NCI-H1092 treated with DMSO at 0.1 percent for 48 hours (cell line): ENCODE results near the gene TPR.

Experiments
- DNase-seq: peaks from one replicate; lab custom pipeline; 2025; lab: John Stamatoyannopoulos, UW

The TPR gene

DNA sequence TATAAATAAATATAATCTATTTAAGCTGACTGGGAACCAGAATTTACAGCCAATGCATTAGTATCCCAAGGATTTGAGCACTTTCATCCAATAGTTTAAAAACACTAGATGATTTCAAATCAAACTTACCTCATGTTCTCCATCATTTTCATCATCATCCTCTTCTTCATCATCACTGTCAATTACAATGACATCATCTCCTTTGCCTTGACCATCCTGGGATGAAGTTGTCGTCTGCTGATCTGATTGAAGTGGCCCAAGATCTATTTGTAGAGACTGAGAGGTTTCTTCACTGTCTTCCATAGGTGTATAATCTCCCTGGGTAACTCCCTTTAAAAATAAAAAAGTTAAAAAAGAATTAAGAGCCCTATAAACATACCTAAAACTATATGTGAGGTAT lies 47.7 kb downstream of the TPR start:
- DNase-seq, result no peak

DNA sequence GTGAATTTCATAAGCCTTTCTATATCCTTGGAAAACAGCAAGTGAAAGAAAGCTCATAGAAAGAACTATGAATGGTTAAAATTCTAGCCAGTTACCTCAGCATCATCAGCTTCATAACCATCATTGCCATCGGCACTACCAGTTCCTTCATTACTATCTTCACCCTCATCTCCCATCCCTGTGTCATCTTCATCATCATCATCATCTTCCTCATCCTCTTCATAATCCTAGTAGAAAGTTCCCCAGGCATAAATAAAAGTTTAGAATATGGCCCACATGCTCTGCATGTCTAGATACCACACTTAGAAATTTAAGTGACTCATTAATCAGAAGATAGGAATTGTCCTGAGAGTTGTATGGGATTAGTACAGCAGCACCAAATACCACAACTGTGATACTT lies 49.0 kb downstream of the TPR start:
- DNase-seq, result no peak

DNA sequence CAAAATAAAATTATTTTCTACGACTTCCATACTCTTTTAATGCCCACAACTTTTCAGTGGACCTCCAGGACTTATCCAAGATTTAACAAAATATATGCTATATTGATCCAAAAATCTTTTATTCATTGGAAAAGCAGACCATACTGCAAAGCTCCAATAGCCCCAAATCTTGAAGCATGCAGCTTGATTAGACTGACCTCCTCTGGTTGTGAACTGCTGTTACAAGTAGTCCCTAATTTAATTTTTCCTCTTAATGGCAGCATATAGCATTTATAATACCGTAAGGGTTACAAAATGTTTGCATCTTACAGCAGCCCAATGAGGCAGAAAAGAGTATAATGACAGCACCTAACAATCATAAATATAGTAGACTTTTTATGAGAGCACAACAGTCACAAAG lies 49.8 kb downstream of the TPR start:
- no peak for DNase-seq

DNA sequence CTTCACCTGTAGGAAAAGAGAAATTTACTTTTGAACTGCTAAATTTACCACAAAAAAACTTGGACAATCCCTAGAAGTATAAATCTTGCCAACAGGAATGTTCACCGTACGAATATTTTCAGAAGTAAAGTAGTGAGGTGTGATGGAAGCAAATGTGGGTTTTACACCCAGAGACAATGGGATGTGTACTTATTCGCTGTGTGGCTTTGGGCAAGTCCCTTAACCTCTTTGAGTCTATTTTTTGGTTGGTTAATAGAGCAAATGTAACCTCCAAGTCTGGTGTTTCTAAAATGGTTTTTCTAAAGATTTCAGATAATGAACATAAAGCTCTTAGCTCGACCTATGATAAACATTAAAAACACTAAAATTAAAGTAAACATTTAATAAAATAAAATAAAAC lies 51.2 kb downstream of the TPR start:
- no peak for DNase-seq

DNA sequence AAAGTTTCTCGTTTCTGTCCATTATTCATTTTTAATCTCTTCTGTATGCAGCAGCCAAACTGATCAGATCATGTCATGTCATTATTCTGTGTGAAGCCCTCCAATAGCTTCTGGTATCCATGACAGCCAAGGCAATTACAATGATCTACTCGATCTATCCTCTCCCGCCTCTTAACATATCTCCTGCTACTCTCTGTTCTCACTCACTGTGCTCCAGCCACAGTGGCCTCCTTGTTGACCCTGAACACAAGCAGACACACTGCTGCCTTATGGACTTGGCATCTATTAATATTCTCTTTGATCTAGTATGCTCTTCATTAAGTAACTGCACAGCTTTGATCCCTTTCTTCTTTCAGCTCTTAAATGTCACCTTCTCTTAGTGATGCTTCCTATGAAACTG lies 59.5 kb downstream of the TPR start:
- DNase-seq, result no peak

DNA sequence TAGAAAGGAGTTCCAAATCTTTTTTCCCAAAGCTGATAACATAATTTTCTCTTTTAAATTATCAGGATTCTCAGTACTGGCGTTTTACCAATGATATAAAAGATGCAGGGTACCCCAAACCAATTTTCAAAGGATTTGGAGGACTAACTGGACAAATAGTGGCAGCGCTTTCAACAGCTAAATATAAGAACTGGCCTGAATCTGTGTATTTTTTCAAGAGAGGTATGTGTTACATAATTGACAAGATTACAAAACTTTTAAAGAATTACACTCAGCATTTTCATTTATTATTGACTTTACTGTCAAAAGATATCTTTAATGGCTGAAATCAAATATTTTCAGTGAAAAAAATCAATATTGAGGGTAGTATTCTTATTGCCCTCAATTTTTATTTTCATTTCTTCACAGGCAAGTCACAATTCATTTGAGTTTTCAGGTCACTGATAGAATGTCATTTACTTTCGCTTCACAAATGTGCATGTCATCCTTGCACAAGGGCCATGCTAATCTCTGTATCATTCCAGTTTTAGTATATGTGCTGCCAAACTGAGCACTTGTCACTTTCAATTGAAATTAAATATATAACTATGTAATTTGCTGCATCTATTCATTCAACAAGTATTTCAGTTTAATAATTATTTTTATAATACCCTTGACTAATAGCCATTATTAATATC lies 63.5 kb downstream of the TPR start:
- no peak for DNase-seq

DNA sequence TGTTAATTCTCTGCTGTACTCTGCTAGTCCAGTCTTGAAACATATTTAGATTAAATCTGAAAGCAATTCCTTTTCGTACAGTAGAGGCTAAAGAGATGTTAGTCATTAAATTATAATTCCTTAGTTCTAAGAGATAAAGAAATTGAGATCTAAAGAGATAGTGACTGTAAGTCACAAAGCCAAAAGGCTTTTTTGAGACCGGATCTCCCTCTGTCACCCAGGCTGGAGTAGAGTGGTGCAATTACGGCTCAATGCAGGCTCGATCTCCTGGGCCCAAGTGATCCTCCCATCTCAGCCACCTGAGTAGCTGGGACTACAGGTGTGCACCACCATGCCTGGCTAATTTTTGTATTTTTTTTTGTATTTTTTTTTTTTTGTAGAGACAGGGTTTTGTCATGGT lies 64.7 kb downstream of the TPR start:
- DNase-seq, result no peak

DNA sequence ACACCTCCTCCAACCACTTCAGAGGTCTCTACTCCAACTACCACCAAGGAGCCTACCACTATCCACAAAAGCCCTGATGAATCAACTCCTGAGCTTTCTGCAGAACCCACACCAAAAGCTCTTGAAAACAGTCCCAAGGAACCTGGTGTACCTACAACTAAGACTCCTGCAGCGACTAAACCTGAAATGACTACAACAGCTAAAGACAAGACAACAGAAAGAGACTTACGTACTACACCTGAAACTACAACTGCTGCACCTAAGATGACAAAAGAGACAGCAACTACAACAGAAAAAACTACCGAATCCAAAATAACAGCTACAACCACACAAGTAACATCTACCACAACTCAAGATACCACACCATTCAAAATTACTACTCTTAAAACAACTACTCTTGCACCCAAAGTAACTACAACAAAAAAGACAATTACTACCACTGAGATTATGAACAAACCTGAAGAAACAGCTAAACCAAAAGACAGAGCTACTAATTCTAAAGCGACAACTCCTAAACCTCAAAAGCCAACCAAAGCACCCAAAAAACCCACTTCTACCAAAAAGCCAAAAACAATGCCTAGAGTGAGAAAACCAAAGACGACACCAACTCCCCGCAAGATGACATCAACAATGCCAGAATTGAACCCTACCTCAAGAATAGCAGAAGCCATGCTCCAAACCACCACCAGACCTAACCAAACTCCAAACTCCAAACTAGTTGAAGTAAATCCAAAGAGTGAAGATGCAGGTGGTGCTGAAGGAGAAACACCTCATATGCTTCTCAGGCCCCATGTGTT lies 66.6 kb downstream of the TPR start:
- DNase-seq, result no peak

DNA sequence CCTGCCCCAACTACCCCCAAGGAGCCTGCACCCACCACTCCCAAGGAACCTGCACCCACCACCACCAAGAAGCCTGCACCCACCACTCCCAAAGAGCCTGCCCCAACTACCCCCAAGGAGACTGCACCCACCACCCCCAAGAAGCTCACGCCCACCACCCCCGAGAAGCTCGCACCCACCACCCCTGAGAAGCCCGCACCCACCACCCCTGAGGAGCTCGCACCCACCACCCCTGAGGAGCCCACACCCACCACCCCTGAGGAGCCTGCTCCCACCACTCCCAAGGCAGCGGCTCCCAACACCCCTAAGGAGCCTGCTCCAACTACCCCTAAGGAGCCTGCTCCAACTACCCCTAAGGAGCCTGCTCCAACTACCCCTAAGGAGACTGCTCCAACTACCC lies 67.6 kb downstream of the TPR start:
- DNase-seq, result no peak

DNA sequence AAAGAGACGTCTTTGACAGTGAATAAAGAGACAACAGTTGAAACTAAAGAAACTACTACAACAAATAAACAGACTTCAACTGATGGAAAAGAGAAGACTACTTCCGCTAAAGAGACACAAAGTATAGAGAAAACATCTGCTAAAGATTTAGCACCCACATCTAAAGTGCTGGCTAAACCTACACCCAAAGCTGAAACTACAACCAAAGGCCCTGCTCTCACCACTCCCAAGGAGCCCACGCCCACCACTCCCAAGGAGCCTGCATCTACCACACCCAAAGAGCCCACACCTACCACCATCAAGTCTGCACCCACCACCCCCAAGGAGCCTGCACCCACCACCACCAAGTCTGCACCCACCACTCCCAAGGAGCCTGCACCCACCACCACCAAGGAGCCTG lies 68.5 kb downstream of the TPR start:
- no peak for DNase-seq

DNA sequence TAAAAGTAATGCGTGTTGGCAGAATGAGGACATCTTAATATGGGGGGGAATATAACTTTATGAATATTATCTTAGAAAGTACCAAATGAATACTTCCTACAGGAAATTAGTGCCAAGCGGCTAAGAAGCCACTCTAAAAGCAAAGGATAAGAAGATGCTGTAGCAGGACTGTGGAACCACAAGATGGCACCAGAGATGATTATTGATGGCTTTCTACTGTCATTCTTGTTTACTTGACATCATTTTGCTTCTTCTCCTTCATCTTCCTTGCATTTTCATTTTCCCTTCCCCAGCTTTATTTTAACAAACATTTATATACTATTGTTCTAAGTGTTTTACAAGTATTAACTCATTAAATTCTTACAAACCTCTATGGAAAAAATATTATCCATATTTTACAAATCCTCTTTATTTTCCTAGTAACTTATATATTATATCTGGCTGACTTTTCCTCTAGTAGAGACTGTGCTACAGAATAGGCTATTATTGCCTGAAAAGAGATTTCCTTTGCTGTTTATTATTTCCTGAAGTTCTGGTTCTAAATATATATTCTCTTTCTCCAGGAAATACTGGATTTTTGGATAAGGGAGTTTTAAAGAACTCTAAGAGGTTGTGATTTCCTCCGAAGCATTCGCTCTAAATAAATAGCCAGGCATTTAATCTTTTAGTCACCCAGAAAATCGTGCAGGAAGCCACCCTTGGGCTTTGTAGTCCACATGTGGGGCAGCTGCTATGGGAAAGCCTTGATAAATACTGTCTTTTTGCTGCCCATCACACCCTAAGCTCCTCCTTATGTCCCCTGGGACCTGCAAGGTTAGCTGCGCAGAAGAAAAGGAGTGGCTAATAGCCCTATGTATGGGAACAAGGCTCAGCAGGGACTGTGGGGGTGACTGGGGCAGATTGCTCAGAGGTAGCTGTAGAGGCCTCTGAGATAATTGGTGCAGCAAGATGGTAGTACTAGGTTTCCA lies 69.8 kb downstream of the TPR start:
- peak; percentile 3 for DNase-seq

DNA sequence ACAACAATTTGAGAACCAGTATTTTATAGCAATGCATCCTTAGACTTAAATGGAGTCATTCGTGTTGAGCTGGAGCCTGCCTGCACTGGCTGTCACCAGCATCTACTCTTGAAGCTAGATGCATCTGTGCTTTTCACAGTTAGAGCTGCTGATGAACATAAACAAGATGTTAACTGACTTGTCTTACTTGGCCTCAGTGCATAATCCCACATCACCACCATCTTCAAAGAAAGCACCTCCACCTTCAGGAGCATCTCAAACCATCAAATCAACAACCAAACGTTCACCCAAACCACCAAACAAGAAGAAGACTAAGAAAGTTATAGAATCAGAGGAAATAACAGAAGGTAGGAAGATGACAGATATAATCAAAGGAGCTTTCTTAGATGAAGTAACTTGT lies 71.1 kb downstream of the TPR start:
- no peak for DNase-seq

DNA sequence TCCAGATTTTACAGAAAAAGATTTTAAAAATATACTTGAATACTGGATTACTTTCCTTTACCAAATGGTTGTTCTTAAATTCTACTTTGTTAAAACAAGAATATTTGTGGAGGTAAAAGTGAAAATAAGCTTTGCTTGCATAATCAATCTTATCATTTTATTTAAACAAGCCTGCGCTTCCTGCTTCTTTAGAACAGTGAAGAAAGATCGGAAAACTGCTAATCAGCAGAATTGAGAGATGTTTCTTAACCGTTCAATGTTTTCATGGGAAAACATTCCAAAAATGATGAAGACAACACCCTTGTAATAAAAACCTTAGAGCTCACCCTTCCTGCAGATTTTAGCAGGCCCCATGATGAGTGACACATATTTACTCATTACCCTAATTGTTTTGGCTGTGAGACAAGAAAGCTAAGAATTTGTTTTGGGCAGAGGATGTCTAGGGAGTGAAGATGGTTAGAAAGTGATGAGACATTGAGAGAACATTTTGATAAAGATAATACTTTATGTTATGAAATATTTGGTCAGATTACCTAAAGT lies 72.6 kb downstream of the TPR start:
- no peak for DNase-seq

DNA sequence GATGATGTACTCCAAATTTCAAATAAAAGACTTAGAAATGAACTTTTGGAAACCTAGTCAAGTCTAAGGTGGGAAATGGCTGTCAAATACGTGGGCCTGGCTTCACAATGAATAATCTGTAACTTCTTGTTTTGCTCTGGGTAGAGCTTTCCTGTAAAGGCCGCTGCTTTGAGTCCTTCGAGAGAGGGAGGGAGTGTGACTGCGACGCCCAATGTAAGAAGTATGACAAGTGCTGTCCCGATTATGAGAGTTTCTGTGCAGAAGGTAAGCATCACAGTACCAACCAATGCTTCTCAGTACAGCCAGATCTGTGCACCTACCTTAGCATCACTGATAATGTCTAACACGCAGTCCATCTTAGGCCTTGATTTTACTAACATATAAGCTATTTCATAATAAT lies 73.6 kb downstream of the TPR start:
- no peak for DNase-seq

DNA sequence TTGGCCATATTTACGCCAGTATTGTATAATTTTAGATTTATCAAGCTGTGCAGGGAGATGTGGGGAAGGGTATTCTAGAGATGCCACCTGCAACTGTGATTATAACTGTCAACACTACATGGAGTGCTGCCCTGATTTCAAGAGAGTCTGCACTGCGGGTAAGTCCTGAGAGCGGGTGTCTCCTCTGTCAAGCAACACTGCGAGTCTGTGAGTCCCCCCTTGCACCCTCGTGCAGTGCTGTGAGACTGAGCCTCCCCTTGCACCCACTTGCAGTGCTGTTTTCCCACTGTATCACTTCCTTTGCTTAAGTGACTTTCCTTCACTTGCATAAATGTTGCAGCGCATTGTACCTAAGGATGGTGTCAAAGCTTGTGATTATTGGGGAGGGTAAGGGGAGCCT lies 75.0 kb downstream of the TPR start:
- no peak for DNase-seq

DNA sequence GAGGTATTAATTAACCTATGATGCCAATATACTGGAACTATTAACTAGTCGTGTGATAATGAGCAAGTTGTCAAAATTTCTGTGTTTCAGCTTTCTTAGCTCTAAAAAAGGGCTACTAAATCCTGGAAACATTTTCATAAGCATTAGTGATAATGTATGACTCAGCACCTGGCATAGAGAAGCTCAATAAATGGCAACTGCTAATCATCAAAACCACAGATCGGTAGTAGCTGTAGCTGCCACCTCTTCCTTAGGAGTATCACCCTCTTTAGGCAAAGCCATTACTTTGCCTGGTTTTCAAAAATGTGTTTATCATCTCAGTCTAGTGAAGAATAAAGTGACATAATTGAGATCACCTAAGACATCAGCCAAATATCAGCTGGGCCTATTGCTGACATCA lies 75.5 kb downstream of the TPR start:
- DNase-seq, result no peak

DNA sequence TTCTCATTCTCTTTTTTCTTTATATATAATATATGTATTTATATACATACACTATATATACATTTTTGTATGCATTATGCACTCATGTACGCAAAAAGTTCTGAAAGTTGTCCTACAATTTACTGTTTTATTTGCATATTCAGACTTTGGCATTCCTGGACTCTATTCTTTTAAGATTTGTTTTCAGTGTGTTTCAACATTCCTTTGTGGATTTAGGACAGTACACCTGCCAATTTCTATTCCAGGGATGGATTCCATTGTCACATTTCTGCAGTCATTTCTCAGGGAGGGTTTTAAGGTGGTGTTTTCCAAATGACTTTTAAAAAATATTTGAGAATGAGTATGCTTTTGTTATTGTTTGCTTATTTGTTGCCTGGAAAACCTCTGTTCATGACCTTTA lies 76.2 kb downstream of the TPR start:
- no peak for DNase-seq

DNA sequence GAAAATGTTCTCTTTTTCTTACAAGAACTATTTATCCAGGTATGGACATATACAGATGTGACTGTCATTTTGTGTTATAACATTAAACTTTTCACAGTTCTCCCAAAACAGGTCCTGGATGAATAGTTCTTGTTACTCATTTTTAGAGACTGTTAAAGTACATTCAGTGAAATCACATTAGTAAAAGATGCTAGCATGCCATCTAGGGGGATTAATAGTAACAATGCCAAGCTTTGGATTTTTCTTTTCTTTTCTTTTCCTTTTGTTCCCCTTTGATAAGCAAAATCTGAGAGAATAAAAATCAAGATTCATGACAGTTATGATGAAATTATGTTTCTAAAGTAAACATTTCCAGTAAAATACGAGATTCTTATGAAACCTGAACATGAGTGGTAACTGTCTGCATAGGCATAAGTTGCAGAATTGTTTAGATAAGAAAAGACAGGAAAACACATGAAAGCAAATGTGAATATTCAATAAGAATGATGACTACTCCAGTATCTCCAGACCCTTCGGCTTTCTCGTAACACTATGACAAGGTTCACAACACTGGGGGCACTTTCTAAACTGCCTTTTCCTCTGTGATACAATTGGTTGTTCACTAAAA lies 77.5 kb downstream of the TPR start:
- no peak for DNase-seq

DNA sequence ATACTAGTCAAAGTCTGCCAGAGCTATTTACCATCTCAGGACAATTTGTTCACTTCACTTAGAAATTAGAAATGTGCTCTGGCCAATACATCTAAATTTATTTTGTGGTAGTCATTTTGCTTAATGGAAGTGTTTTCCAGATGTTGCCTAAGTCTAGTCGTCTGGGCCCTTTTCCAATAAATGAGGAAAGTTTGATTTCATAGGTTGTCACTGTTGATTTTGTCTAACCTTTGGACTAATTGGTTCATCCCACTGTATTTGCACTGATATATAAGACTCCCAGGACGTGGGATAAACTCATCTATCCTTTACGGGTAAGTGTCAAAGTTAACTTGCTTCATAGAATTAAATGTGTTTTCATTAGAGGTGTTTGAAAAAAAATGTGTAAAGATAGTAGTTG lies 79.1 kb downstream of the TPR start, which contains the start of gene PRG4:
Gene PRG4 (plus strand): TSS at position 300 of the 400 bp plus-strand sequence.
- no peak for DNase-seq

DNA sequence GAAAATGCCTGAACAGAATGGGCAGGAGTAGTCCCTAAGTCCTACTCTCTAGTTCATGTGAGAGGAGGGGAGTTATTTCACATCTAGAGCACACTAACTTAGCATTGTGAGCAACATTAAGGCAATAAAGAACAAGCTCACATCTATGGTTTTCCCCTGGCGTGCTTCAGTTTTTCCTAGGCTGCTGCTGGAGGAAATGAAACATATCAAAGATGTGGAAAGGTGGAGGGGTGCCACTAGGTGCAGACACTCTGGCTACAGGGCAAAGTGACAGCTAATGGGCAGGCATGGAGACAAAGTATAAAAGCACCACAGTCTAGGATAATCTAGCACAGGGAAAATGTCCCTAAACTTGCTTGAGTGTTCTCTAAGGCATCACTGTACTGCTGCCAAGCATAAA lies 82.2 kb downstream of the TPR start:
- DNase-seq, result no peak

DNA sequence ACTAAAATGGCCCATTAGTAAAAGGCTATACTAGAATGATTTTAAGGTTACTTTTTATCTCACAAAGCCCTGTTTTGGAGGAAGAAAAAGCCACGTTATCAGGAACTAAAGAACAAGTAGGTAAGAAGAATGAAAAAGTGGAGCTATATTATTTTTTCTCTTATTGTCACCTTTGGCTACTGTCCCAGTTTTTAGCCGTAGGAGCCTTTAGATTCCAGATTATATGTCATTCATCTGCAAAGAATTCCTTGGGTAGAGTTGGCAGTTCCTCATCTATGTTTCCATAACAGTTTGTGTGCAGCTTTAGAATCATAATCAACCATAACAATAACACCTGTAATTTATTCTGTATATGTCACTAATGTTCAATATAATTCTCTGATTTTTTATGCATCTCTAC lies 83.8 kb downstream of the TPR start:
- DNase-seq, result no peak

DNA sequence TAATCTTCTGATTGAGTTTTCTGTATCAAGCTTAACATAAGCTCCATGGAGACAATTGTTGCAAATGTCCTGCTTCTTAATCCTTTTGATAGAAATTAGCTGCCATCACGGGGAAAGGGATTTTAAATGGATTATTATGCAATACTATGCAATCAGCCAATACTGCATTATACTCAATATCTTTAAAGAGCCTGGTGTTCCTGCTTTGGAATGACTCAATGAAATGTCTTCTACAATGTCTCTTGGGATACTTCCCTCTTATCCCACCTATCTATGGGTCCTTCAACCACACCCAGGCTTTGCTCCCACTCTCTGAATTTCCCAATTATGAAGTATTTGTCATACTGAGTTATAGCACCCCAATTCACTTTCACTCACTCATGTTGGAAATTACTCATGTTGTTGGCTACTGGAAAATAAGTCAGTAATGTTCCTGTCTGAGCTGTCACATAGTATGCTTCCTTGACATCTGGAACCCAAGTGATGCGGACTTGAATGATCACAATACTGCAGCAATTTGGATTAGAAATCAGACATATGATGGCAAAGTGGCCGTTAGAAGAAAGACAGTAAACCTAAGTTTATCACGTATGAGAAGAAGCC lies 85.0 kb downstream of the TPR start:
- DNase-seq, result no peak
